Occipital lobe (tissue), 2 donors: ENCODE measurements around the gene E2F3. TPM values are rescaled to one million over a fixed set of nuclear protein-coding genes. Genes with fewer than 3 reads are reported as not detected.
A peak's percentile ranks its signal among the peaks of the same experiment; 100 is the strongest.

Experiments used
- DNase-seq: peaks from one replicate; lab custom pipeline; 2025; lab: John Stamatoyannopoulos, UW
- total RNA-seq: library from RNA; depleted of rRNA; stranded (reverse); fragments of >200 nt; gene quantifications from one replicate; pipeline ENCODE4 v1.2.3, GENCODE V29; 2014

The E2F3 gene
- total RNA-seq = 3.6 TPM

DNA sequence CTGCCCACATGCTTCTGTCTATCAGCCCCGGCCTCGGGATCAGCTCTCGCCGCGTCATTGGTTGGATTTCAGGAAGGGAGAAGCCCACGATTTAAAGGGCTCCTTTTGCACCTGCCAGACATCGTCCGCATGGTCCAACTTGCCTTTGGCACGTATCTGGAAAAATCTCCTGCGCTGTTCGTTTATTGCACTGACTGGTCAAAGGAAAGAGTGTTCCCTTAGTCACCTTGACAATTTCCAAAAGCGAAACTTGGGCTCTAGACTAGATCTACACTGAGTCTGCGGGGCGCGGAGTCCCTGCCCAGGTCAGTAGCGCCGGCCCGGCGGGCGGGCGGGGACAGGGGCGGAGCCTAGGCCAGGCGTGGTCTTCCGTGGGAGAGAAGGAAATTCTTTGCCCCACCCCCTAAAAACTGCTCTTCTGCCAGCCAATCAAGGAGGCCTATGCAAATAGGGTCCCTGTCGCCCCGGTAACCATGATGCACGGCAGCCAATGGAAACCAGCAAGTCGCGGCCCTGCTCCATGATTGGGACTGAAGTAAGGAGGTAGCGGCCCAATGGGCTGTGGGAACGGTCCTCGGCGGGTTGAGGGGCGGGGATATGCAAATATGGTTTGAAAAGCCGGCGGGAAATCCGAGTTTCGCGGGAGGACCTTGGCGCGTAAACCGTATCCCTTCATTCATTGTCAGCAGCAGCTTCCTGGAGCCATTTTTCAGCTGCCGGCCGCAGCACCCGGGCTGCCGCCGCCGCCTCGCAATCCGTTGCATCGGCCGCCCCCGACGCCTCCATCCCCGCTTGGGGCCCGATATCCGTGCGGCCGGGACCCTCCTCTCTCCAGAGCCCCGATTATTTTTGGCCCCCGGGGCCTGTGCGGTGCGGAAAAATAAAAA is at the start of gene E2F3:
E2F3 (plus strand) TSS at position 675 of the 887 bp plus-strand sequence. CDS start 354 bp downstream, outside the sequence.
- DNase-seq = peak; percentile 99

DNA sequence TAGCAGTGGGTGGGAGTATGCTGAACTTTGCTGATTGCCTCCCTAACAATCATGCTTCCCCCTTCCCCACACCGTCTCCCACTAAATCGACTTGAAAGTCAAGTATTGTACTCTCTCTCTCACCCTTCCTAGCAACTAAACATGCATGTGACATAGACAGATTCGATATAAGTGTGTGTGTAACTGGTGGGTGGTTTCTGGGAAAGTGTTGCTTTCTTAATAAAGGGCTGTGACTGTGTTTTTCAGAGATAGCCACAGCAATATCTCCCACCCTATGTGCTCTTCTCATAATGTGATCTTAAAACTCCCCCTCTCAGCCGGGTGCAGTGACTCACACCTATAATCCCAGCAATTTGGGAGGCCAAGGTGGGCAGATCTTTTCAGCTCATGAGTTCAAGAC is 49.3 kb upstream of the E2F3 start:
- no peak for DNase-seq

DNA sequence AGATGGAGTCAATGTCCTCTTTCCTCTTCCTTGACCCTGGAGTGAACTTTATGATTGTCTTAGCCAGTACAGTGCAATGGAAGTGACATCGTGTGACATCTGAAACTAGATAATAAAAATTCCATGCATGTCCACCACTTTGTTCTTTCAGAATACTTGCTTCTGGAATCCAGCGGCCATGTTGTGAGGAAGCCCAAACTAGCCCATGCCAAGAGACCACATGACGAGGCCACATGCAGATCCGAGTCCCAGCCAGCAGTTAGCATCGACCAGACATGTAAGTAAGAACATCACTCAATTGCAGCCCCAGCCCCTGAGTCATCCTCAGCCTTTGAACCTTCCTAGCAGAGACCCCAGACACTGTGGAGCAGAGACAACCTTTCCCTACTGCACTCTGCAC is 48.5 kb upstream of the E2F3 start:
- no peak for DNase-seq

GRCh38 chr6:20354366-20354765 is 47.3 kb upstream of the E2F3 start:
- DNase-seq = no peak

DNA sequence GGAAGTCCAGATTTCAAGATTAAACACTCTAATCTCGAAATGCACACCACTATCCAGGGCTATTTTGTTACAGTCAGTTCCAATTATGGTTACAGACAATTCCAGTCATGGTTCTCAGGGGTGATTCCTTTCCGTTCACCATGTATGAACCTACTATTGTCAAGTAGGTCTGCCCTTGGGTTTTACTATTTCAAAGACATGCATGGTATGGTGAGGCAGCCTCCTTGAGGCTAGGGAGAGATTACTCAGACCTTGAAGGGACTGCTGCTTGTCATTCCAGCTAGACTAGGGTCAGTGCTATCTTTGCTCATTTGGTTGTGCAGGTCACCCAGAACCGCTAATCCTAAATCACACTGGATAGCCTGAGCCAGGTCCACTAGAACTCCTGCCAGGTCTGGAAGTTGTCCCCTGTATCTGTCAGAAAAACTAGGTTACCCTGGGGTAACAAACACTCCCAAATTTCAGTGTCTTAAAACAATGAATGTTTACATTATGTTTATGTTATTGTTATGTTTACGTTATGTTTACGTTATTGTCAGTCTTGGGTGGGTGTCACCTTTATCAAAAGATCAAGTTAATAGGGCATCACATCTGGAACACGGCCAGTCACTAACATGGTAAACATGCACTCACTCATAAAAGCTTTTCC is 41.1 kb upstream of the E2F3 start:
- no peak for DNase-seq

DNA sequence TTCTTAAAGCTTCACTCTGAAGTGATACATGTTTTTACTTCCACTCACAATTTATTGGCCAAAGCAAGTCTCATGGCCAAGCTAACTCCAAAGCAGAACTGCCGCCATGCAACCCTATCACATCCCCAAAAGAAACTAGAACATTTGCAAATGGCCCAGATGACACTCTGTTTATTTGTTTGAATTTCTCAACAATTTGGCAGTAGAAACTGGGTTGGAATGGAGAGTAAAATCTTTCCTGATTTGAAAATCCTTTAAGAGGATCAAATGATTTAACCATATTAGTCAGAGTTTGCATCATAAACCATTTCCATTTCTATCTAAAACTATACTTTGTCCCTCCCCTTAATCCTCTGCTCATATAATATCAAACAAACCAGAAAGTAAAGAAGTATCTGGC is 39.1 kb upstream of the E2F3 start:
- DNase-seq = no peak

DNA sequence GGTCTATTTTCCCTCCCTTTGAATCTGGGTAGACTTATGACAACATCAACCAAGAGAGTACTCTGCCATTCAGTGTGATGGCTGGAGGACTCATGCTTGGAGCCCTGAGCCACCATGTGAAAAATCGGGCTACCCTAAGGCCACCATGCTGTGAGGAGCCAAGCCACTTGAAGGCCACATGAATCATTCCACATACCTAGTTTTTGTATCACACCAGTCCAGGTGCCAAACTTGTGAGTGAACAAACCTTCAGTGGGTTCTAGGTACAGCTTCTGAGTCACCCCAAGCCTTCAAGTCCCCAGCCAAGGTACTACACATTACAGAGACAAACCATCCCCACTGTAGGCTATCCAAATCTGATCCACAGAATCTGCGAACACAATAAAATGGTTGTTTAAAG is 37.4 kb upstream of the E2F3 start:
- DNase-seq = no peak

DNA sequence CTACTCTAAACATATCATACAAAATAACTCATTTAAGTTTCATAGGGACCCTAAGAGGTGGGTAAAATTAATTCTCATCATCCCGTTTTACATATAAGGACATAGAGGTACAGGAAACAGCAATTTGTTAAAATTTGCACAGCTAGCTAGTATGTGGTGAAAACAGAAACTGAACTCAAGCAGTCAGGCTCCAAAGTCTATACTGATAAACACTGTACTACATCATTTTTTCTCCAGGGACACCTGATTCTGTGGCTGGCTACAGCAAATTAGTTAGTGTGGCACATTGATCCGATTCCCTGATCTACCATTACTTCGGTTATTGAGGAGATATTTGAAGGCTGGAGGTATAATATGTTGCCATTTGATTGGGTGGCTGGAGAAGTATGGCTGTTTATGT is 36.2 kb upstream of the E2F3 start:
- DNase-seq = no peak

DNA sequence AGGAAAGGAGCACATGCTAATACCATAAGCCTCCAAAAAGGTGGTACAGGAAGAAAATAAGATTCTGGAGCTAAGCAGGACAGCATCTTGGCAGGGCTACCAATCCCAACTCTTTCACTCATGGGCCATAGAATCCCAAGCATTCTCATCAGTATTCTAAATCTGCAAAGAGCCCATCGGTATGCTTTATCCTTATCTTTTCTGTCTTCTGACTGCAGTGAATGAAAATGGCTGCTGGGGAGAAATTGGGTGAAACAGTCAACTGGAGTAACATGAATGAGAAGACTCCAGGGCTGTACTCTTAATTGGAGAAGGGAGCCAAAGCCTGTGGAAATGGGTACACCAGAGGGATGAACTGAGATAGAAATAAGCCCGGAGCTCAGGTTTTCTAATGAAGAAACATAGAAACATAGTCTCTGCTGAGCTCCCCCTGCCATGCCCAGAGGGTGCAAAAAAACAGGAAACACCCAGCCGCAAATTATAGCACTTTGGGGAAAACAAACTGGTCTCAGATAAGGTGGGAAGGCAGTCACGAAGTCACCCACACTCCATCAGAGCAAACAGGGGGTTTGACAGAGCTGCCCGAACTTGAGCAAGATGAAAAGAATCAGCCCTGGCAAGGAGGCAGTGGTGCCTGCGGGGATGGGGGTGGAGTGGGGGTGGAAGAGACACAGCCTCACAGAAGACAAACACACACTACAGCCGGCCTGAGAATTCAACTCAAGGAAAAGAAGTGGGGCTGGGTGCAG is 35.4 kb upstream of the E2F3 start:
- DNase-seq = no peak

DNA sequence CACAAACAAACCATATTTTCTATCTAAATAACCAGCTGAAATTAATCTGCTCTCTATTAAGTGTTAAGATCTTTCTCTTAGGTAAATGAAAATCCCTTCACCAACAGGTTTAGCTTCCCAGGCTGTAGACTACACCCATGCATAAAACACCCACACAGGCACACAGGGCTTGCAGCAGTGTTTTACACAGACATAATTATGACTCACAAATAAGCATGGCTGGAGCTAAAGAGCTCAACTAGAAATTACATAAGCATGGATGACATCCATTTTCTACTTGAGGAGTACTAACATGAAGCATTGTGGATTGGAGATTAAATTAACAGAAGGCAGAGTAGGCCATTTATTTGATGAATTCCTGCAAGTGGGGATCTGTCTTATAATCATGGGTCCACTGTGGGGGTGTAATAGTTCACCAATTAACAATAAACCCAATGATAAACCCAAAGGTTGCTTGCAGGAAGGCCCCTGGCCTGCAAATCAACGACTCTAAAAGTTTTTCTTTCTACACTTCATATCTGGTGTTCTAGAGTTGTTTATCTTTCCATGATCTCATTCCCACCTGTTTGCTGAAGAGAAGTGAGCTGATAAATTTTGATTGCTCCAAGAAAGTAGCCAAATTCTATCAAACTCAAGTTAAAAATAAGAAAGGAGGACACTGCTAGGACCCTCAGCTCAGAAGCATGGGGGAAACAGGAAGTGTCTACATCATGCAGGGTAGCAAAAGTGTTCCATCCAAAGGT is 33.8 kb upstream of the E2F3 start:
- DNase-seq = no peak

GRCh38 chr6:20370393-20370792 is 31.3 kb upstream of the E2F3 start:
- no peak for DNase-seq

- no peak for DNase-seq
These were observed 30.9 kb upstream of the E2F3 start for GRCh38 chr6:20370801-20371200.

DNA sequence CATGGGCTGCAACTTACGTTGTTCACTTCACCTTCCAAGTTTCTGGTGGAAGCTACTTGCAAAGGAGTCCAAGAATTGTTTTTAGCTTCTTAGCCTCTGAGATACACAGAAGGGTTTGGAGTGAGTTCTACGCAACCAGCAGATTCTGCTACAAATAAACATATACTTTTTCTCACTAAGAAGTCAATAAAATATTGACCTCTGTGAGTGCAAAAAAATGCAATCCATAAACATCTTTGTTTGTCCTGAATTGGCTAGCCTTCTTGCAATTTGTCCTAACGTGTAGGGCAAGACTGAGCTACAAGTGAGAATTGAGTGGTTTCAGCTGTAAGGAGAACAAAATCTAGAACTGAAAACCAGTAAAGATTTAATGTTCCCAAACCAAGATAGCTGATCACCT is 26.2 kb upstream of the E2F3 start:
- DNase-seq = no peak

DNA sequence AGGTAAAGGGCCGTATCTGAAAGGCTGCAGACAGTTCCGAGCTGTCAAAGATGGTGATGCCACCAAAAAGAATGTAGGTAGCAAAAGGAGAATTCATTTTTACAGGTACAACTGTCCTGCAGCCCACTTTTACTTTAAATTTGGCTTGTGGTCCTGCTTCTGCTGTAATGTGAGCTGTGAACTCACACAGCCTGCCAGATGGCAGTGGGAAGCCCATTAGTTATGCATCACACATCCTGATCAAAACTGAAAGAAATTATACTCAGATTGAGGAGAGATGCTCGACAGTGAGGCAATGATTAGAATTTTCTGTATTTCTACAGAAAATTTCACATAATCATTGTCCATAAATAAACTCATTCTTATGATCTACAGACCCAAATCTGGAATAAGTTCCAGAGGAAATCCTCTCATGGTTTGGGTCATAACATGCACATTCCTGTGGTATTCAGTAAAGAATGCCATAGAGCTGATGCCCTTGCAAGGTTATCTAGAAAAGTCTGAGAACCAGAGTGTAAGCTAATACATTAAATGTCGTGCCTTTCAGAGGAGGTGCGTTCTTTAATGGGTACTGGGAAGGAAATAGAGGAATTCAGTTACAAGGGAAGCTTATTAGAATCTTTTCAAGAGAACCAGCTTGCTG is 23.9 kb upstream of the E2F3 start:
- no peak for DNase-seq

DNA sequence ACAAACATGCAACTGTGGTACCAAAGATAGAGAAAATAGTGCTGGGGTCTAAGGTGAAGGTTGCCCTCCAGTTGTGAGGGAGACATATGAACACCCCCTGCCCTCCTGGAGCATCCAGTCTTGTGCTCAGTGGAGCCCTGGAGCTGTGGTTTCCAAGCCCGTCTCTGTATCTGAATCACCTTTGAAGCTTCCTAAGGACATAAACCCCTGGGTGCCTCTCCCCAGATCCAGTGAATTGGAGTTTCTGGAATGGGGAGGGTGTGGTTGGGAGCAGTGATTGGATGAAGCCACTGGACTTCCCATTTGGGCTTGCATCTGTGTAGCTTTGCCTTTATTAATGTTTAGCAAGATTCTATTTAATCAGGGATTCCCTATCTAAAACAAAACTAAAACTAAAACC is 22.4 kb upstream of the E2F3 start:
- DNase-seq = no peak

- no peak for DNase-seq
These were observed 15.5 kb upstream of the E2F3 start for GRCh38 chr6:20386218-20386617.

DNA sequence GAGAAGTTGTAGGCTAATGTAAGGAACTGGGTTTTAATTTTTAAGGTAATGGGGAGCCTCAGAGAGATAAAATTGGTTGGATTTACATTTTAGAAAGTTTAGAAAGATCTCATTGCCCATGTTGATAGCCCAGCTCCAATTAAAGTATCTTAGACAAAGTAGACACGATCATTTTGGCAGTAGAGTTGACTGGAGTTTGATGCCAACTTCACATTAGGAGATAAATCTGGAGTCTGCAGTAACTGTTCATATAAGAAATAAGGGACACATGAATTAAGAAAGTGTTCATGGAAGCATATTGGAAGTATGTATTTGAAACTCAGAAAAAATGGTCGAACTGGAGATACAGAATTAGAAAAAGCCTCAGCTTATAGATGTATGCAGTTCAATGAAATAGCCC is 12.6 kb upstream of the E2F3 start:
- DNase-seq = no peak

- no peak for DNase-seq
These were observed 8.4 kb upstream of the E2F3 start for GRCh38 chr6:20393297-20393696.

GRCh38 chr6:20399518-20399917 is 2.2 kb upstream of the E2F3 start:
- DNase-seq = no peak

DNA sequence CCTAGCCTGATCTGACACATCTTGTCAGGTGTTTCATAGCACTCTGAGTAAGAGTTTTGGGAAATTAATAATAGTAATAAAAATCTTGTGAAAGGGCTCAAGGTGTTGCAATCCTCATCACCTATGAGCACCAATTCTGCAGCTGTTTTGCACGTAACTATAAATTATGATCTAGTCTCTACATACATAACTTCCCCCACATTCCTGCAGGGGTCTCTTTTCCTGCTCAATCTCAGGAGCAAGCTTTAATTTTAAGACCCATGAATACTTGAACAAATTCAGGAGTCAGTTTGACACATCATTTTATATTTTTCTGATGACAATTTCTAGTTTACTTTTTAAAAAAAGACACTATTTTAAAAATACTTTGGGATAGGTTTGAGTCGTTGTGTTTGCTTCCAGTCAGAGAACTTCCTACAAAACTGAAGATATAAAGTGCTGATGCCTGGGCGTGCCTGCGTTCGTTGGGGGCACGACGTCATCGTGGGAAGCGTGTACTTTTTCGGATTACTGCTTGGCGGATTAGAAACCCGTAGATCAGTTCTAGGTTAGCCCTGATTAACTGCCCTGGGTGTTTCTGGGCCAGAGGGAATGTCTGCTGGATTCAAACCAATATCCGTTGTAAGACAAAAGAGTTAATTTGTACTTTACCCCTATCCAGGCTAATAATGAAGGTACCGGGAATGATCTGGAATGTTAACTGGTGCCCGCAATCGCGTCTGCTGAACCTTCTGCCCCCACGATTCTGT is 1.0 kb upstream of the E2F3 start:
- no peak for DNase-seq

DNA sequence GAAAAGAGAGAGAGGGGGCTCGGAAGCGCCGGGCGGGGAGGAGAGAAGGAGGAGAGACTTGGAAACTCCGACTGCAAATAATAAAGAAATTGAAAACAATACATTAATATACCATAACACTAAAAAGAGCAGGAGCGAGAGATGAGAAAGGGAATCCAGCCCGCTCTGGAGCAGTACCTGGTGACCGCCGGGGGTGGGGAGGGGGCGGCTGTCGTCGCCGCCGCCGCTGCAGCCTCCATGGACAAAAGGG is 338 bp downstream of the E2F3 start:
- DNase-seq = no peak
